SIG-M5 treated with dmso at 0.1 percent for 504 hours (cell line): ENCODE measurements around the gene PMM2.

Experiments
- DNase-seq: peaks from one replicate; lab custom pipeline; 2025; ENCODE audit not compliant: unreplicated experiment; lab: John Stamatoyannopoulos, UW

PMM2 gene

DNA sequence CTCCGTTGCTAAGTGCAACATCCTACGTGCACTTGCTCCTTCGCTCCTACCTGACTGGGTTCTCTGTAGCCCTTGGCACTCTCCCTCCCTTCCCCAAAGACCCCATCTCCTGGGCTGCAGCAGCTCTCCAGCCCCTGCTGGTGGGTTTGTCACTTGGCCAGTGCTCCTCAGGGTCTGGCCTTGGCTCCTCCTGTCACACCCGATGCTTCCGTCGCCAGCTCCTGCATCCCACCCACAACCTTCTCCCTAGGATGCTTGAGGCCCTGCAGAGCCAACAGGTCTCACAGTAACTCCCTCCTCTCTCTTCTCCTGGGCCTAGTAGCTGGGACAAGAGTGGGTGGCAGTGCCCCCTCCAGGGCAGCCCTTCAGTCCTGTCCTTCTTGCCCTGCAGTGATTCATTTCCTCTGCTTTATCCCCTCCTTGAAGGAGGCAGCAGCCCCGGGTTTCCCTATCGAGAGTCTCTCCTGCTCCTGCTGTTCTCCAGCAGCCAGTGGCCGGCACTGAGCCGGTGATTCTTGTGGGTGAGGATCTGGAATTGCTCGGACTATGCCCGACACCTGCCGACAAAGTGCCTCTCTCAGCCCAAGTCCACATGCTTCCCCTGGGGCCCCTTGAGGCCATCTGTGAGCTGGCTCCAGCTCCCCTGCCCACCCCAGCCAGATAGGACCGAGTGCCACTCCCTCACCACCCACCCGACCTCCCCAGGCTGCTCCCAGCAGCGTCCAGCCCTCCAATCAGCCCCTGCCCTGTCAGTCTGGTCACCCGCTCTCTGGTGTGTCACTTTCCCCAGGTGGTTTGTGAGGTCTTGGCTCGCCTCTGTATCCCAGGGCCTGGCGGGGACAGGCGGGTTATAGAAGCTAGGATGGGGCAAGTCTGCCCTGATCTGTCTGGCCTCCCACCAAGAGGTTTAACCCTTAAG lies 88.3 kb downstream of the PMM2 start:
- DNase-seq: no peak

DNA sequence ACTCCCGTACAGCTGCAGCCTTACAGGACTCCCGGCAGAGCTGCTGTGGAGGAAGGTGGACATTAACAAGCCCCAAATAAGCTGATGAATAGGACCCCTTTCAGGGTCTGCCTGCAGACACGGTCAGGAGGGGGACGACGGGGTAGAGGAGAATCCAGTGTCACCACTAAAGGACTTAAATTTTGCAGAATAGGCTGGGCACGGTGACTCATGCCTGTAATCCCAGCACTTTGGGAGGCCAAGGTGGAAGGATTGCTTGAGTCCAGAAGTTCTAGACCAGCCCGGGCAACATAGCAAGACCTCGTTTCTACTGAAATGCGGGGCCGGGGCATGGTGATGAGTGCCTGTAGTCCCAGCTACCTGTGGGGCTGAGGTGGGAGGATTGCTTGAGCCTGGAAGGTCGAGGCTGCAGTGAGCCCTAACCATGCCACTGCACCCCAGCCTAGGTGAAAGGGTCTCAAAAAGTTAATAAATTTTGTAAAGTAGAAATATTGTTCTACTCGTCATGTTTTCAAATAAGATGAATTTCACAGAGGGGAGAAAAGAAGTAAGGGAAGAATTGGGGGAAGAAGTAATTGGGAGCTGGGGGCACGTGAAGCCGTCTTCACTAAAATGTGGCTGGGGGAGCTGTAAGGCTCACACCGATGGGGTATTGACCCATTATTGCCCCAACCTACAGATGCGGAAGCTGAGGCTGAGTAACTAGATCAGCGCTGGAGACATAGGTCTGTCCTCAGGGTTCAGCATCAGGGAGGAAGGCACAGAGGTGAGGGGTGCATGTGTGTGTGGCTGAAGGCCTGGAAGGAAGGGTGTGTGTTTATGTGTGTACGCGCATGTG lies 89.2 kb downstream of the PMM2 start:
- DNase-seq: no peak

DNA sequence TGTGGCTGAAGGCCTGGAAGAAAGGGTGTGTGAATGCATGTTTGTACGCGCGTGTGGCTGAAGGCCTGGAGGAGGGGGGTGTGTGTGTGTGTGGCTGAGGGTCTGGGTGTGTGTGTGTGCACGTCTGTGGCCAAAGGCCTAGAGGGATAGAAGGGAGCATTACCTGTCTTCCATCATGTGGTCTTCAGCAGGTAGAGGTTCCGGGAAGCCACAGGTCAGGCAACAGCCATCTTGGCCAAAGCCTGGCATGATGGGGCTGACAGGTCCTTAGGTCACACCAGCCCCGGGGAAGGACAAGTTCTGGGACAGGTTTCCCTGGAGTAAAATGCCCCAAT lies 89.8 kb downstream of the PMM2 start:
- DNase-seq: no peak

DNA sequence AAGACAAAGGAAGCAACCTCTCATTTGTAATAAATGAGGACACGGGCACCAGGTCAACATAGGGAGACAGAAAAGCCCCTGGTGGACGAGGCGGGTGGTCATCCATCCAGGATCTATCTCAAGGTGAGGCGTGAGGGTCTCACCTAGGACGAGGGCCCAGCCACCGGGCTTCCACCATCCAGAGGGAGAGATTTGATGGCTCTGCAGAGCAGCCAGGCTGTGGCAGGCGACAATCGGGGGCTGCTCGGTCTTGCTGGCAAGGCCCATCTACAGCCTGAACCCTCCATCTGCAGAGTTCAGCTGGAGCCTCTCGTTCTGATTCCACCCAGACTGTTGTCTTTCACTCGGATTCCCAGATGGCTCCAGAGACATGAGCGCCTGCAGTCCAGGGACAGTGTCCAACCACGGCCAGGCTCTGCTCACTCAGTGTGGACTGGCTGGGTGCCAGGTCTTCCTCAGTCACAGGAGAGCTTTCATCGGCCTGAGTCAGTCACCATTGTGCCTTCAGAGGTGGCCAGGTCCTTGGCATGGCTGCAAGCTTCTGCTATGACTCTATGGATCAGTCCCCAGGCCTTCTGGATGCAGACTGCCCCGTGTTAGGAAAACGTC lies 90.4 kb downstream of the PMM2 start:
- no peak for DNase-seq

DNA sequence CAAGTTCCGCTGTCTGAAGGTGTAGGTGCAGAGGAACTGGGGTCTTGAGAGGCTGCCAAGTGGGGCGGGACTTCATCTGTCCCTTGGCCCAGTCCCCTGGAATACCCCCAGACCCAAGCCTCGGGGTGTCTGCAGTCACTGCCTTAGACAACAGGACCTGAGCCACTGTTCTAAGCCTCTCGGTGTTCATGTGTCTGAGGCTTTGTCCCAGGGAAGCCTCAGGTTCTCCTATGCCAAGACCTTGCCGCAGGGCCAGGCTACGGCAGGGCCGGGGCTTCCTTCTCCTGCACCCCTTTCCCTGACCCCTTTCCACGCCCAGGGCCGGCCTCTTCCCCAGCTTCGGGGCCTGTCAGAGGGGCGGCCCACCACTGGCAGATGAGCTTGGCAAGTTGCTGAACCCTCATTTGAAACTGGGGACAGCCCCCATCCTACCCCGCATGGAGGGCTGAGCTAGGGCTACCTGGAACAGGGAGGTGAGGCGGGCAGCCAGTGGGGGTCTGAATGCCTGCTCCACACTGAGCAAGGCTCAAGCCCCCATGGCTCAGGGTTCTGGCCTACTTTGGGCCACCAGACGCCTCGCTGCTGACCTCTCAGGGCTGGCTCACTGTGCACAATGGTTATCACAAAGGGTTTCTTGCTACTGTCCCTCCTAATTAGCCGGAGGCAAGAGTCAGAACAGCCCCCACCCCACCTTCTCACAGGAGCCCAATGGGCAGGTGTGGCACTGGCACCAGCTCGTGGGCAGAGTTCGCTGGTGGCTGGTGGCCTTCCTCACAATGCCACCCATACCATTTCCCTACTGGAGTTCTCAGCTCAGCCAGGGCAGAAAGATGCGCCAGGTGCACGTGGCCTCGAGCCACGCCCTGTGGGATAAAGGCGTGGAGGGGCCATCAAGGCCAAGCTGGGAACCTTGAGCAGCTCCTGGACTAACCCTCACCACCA lies 91.6 kb downstream of the PMM2 start:
- no peak for DNase-seq

DNA sequence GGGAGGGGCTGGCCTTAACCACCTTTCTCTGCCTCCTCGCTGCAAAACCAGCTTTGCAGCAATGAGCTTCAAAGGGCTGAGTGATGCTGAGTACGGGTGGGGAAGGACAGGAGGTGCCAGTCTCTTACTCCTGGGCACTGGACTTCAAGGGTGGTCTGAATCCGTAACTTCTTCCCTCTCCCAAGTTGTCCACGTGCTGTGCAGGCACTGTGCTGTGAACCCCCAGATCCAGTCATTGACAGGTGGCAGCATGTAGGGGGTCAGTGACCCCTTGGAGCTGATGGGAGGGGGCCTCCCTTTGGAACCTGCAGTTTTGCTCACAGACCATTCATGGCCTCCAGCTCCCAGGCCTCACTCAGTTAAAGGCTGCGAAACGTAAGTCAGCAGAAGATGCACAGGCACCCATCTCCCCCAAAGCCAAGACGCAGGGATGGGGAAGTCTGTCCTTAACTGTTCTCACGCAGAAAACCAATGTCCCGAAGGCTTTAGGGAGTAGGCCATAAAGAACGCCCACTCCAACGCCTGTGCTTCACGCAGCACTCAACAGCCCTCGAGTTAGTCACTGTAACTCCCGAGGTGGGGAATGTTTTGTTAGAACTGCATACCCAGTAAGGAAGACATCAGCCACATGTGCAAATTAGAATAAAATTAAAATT lies 92.4 kb downstream of the PMM2 start:
- no peak for DNase-seq

DNA sequence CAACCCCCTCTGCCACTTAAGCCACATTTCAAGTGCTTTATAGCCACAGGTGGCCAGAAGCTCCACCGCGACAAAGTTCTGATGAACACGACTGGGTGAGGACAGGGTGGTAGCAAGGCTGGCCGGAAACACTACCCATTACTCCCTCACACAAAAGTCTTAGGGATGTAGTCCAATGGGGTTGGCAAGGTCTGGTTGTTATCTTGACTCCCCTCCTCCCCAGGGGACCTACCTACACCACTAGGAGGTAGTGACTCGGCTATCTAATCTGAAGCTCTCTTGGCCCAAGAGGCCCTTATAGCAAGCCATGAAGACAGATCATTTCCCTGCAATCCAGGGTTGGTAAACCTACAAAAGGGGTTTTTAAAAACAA lies 92.9 kb downstream of the PMM2 start:
- DNase-seq: no peak

DNA sequence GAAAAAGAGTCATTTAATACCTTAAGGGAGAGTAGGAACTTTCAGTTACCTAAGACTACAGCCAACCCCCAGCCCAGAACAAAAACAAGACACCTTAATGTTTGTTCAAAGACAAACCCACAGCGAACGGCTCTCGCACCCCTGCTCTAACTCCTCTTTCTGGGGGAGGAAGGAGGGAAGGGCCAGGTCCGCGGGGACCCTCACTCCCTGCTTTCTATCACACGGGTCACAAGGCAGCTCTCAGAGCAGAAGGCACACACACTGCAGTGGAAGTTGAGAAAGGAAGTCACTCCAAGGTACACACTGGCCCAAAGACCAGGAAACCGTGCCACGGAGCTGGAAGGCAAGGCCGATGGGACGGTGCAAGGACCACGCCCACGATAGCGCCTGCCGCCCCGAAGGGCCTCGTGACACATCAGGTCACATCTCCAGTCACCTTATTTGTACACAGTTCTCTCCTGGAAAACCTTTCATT lies 94.5 kb downstream of the PMM2 start:
- no peak for DNase-seq

DNA sequence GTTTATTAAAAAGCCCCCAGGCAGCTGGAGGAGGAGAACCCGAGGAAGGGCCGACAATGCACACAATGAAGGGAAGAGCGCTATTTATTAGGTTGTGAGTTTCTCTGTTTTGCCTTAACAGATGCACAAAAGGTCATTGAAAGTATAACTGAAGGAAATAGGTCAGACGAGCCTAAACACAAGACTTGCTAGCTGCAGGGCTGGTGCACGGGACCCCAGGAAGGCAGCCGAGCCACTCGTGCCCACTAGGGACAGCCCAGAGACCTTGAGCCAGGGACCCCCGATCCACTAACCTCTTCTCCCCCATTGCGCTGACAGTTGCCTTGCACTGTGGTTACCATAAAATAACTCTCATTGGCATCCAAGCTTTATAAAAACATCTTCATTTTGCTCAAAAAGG lies 95.8 kb downstream of the PMM2 start:
- no peak for DNase-seq

DNA sequence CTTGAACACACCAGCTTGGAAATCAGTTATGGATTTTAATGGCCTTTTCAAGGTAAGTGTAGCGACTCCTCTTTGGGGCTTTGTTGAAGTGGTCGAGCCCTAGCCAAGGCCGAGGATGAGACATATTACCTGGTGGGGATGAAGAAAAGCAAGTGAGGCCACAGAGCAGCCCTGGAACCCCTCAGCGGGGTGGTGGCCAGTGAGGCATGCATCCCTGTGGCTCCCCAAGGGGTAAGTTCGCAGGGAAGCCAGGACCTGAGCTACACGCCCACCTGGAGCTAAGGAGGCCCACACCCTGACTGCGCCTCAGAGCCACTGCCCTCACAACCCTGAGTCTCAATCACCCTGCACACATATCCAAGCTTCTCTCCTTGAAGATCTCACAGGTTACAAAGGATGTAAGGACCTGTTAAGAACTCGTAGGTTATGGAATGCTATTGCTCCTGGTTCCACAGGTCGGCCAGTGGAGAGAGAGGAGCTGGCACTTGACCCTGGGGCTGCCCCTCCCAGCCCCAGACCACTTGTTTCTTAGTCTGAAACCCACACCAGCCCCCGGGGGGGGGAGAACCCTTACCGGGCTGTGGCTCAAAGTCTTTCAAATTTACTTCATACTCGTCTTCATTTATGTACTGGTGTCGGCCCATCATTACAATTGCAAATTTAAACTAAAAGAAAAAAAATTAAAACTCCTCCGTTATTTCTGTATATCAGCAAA lies 96.5 kb downstream of the PMM2 start:
- no peak for DNase-seq

DNA sequence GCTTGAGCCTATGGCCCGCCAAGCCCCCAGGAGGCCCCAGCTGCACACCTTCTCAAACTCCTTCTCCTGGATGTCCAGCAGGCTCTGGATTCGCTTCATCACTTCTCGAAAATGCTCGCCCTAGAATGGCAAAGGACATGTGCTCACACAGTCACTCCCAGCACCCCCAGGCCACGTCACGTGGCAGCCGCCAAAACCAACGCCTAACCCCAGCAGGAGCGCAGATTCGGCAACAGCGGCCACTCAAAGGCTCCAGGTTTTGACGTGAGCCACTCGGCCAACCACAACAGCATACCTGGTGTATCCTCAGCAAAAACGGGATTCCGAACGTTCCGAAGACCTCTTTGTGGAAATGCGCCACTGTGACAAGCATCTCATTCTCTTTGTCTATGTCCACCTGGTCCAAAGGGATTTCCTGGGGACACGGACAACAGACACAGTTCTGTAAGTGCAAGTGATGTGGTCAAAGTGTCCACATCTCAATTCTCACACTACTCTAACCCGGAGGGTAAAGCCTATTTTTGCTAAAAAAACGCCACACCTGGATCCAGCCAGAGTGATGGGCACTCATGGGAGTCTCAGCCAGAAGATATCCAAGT lies 97.2 kb downstream of the PMM2 start:
- DNase-seq: no peak

DNA sequence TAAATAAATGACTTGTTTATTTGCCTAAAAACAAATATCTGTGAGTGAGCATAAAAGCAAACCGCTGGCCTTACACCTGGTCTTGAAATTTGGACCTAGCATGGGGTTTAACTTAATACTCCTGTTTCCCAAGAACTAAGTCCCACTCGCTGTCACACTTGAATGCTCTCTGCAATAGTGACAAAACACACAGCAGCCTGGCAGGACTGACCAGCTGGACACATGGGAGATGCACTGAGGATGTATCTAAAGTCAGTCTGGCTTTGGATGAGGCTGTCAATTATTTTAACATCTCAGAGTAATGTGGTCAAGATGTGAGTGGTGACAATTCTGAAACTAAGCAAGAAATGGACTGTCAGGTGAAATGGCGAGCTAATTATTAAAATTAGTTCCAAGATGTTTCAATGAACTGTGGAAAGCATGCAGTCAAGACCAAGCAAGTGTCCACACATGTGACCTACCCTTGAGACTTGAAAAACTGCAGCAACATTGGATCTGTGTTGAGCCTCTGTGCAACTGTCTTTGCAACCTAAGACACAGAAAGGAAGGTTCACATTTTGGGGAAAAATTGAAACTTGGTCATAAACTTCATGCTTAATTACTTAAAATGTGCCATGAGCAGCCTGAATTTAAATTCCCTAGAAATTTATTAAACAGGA lies 101.2 kb downstream of the PMM2 start:
- DNase-seq: no peak
